ENCODE results near the gene XYLT1. TPM values are rescaled to one million over a fixed set of nuclear protein-coding genes. Genes with fewer than 3 reads are reported as not detected.

Gene XYLT1
- total and polyA plus RNA-seq, 9 of the 15 experiments (the other 6 are each of a cell fraction or from before 2014, with no cell fraction given) = 0.03 to 0.09 (median 0.08) TPM; not detected in 6

- CTCF ChIA-PET (ENCODE audit: low intra/inter-chr PET ratio) = no interaction called here
- Histone ChIP-seq H3K9ac (ENCODE audit: insufficient read depth in 1 of 2, low read depth in 2 of 2, low read length in 2 of 2) (no peak overlapping the region), H3K9me1 (ENCODE audit: control insufficient read depth, insufficient read depth, low read length) (no peaks in the 10 kb centered on the region), H2AFZ (ENCODE audit: low read depth, low read length) (no peak overlapping the region), H3K27ac (ENCODE audit: extremely low read depth, low read depth, low read length) (no peak overlapping the region), H3K79me2 (ENCODE audit: control insufficient read depth, insufficient read depth, low read length) (no peaks in the 10 kb centered on the region), H3K36me3 (ENCODE audit: control insufficient read depth, insufficient read depth, low read length) (no peaks in the 10 kb centered on the region), H4K20me1 (replicated peaks; ENCODE audit: control insufficient read depth, insufficient read depth, low read length) (no peaks in the 10 kb centered on the region), H3K27me3 (ENCODE audit: control insufficient read depth in 2 of 2, insufficient read depth in 2 of 2, low read length in 2 of 2) (peaks cover 13 to 21% of the 10 kb centered on the region in 2 experiments; a peak in 4 of 5 replicates), H3K9me3 (replicated peaks; ENCODE audit: control insufficient read depth, insufficient read depth, low read depth, low read length) (no peaks in the 10 kb centered on the region), H3K4me1 (replicated peaks in 1 of 2; ENCODE audit: control insufficient read depth in 2 of 2, insufficient read depth in 2 of 2, low read length in 2 of 2) (no peaks in the 10 kb centered on the region), H3K4me2 (ENCODE audit: insufficient read depth, low read length) (no peak overlapping the region), H3K4me3 (no peak overlapping the region)
- FAIRE-seq (no peak), ATAC-seq (no peak), DNase-seq (ENCODE audit: extremely low read depth in 1 of 4, low spot score in 3 of 4) (no peak)
- no peak for TF ChIP-seq ZNF586 (CRISPR knock-in tag; conservative IDR thresholded peaks at IDR 0.05)
- no peak for TF ChIP-seq SMARCB1 (IDR thresholded peaks at IDR 0.05; ENCODE audit: insufficient read length, low read depth)
- no peak for TF ChIP-seq U2AF1 (optimal IDR thresholded peaks at IDR 0.05; ENCODE audit: low read depth, low read length)
- no peak for TF ChIP-seq MYBL2 (IDR thresholded peaks at IDR 0.05; ENCODE audit: low read depth)
- no peak for TF ChIP-seq MYBL2 (CRISPR knock-in tag; IDR thresholded peaks at IDR 0.05; ENCODE audit: borderline replicate concordance)
- no peak for TF ChIP-seq KLF6 (CRISPR knock-in tag; IDR thresholded peaks at IDR 0.05; ENCODE audit: borderline replicate concordance)
- TF ChIP-seq ZNF232 (CRISPR knock-in tag; IDR thresholded peaks at IDR 0.05) = no peak
- no peak for TF ChIP-seq SAFB (IDR thresholded peaks at IDR 0.05; ENCODE audit: borderline replicate concordance, low read depth, low read length)
- TF ChIP-seq ZC3H8 (IDR thresholded peaks at IDR 0.05) = no peak
- TF ChIP-seq, protein P1, sequence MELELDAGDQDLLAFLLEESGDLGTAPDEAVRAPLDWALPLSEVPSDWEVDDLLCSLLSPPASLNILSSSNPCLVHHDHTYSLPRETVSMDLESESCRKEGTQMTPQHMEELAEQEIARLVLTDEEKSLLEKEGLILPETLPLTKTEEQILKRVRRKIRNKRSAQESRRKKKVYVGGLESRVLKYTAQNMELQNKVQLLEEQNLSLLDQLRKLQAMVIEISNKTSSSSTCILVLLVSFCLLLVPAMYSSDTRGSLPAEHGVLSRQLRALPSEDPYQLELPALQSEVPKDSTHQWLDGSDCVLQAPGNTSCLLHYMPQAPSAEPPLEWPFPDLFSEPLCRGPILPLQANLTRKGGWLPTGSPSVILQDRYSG (tag; conservative IDR thresholded peaks at IDR 0.05; ENCODE audit: low read depth) = no peak
- TF ChIP-seq SIN3A (IDR thresholded peaks at IDR 0.05; ENCODE audit: borderline replicate concordance in 2 of 2, control insufficient read depth in 1 of 2, low read depth in 2 of 2, low read length in 2 of 2) = no peak
- no peak for TF ChIP-seq RNF2 (IDR thresholded peaks at IDR 0.05)
- TF ChIP-seq RB1 (IDR thresholded peaks at IDR 0.05; ENCODE audit: low read depth) = no peak
- TF ChIP-seq, protein P2, sequence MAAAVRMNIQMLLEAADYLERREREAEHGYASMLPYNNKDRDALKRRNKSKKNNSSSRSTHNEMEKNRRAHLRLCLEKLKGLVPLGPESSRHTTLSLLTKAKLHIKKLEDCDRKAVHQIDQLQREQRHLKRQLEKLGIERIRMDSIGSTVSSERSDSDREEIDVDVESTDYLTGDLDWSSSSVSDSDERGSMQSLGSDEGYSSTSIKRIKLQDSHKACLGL (CRISPR knock-in tag; IDR thresholded peaks at IDR 0.05; ENCODE audit: borderline replicate concordance, poor library complexity, severe bottlenecking) = no peak
- in situ Hi-C loops (cut with MboI) (no loop called here), intact Hi-C loops (cut with micrococcal nuclease) (no loop called here)
- WGBS (ENCODE audit: insufficient coverage, low coverage, missing lambda C conversion rate) = 0% methylated on average over 5 of the region's 7 CpGs
- no TSS peak for BruUV-seq (replicated peaks)
- POLR2A ChIA-PET = no interaction called here
Observed at GRCh38 chr16:17450291-17450690, 20.5 kb downstream of the XYLT1 start.

Measured in K562 (cell line).